GM13976 (cell line): ENCODE measurements around the gene GNB3.

Source experiments
- DNase-seq: peaks from one replicate; pipeline ENCODE4 v3.0.0; 2012; ENCODE audit warnings: low spot score
- CTCF ChIP-seq: IDR thresholded peaks from 2 replicates; pipeline ENCODE4 v1.5.1; 2012; ENCODE audit warnings: borderline replicate concordance, mild to moderate bottlenecking; ENCODE audit not compliant: insufficient read depth; ENCODE audit errors: extremely low read depth, missing control alignments, control extremely low read depth
- in situ Hi-C: fragments of 300-500 bp; cut with MboI; formaldehyde crosslinking; loops from one replicate; pipeline ENCODE4 v1.12.0; 2022; ENCODE audit warnings: low sequenced_read_pairs, mixed read lengths, inconsistent platforms; ENCODE audit not compliant: unreplicated experiment

Gene GNB3

GRCh38 chr12:6829536-6830220, 11.0 kb upstream of the GNB3 start:
- in situ Hi-C loops = loop anchor here (10.0 kb wide), 1 partner anchor 75 kb away; the partner anchor contains the start of gene MLF2
- no peak for DNase-seq

GRCh38 chr12:6830286-6830890, 10.3 kb upstream of the GNB3 start:
- DNase-seq = no peak
- in situ Hi-C loops = no loop called here
- no peak for TF ChIP-seq CTCF

More at GRCh38 chr12:6829536-6830220, 11.0 kb upstream of the GNB3 start:
- TF ChIP-seq CTCF = no peak

GRCh38 chr12:6830999-6831398, 9.7 kb upstream of the GNB3 start:
- no peak for DNase-seq
- TF ChIP-seq CTCF = no peak
- in situ Hi-C loops = no loop called here

GRCh38 chr12:6831450-6831995, 9.2 kb upstream of the GNB3 start:
- in situ Hi-C loops = no loop called here
- no peak for TF ChIP-seq CTCF
- no peak for DNase-seq

- no peak for DNase-seq
- in situ Hi-C loops = no loop called here
- TF ChIP-seq CTCF = no peak
These were observed 8.6 kb upstream of the GNB3 start for GRCh38 chr12:6832125-6832524.

GRCh38 chr12:6833189-6833890, 7.4 kb upstream of the GNB3 start:
- in situ Hi-C loops = no loop called here
- no peak for DNase-seq

More at GRCh38 chr12:6833189-6833890, 7.4 kb upstream of the GNB3 start:
- TF ChIP-seq CTCF = no peak
